HEK293T (cell line): ENCODE results near the gene DOCK9.

Experiments used
- ARNT ChIP-seq: fragments of 450-650 bp; IDR thresholded peaks from 2 replicates; pipeline ENCODE4 v1.6.1; 2017; ENCODE audit warnings: mild to moderate bottlenecking
- BHLHE40 ChIP-seq: fragments of 450-650 bp; IDR thresholded peaks from 2 replicates; pipeline ENCODE4 v1.6.1; 2016; ENCODE audit warnings: mild to moderate bottlenecking, moderate library complexity, borderline replicate concordance
- CTBP1 ChIP-seq: fragments of 450-650 bp; IDR thresholded peaks from 2 replicates; pipeline ENCODE4 v1.6.1; 2016; ENCODE audit warnings: borderline replicate concordance
- ELF4 ChIP-seq: fragments of 450-650 bp; IDR thresholded peaks from 2 replicates; pipeline ENCODE4 v1.6.1; 2017; ENCODE audit warnings: antibody characterized with exemption
- FOXA1 ChIP-seq: fragments of 450-650 bp; IDR thresholded peaks from 2 replicates; pipeline ENCODE4 v1.6.1; 2016; ENCODE audit warnings: mild to moderate bottlenecking
- FOXK2 ChIP-seq: fragments of 450-650 bp; IDR thresholded peaks from 2 replicates; pipeline ENCODE4 v1.6.1; 2016; ENCODE audit warnings: mild to moderate bottlenecking
- FOXM1 ChIP-seq: fragments of 450-650 bp; IDR thresholded peaks from 2 replicates; pipeline ENCODE4 v1.6.1; 2017; ENCODE audit warnings: mild to moderate bottlenecking, borderline replicate concordance
- HDGF ChIP-seq: fragments of 450-650 bp; IDR thresholded peaks from 2 replicates; pipeline ENCODE4 v1.6.1; 2017; ENCODE audit warnings: antibody characterized with exemption, borderline replicate concordance
- L3MBTL2 ChIP-seq: fragments of 450-650 bp; conservative IDR thresholded peaks from 2 replicates; pipeline ENCODE4 v1.6.1; 2016; ENCODE audit warnings: mild to moderate bottlenecking
- LEF1 ChIP-seq: fragments of 450-650 bp; IDR thresholded peaks from 2 replicates; pipeline ENCODE4 v1.6.1; 2017; ENCODE audit warnings: mild to moderate bottlenecking, borderline replicate concordance
- NFRKB ChIP-seq: fragments of 450-650 bp; IDR thresholded peaks from 2 replicates; pipeline ENCODE4 v1.6.1; 2016; ENCODE audit warnings: mild to moderate bottlenecking, moderate library complexity
- SP1 ChIP-seq: fragments of 450-650 bp; IDR thresholded peaks from 2 replicates; pipeline ENCODE4 v1.6.1; 2017
- SUZ12 ChIP-seq: fragments of 450-650 bp; IDR thresholded peaks from 2 replicates; pipeline ENCODE4 v1.6.1; 2016; ENCODE audit warnings: mild to moderate bottlenecking
- TARDBP ChIP-seq: fragments of 450-650 bp; IDR thresholded peaks from 2 replicates; pipeline ENCODE4 v1.6.1; 2016

- TF ChIP-seq FOXM1 (no peak), BHLHE40 (no peak), ELF4 (no peak), NFRKB (no peak), HDGF (no peak), ARNT (no peak), FOXK2 (no peak), SP1 (no peak), SUZ12 (no peak), L3MBTL2 (no peak), CTBP1 (no peak), FOXA1 (no peak), TARDBP (no peak), LEF1 (no peak)
These were observed 170.1 kb downstream of the DOCK9 start for GRCh38 chr13:98807774-98808173.
